ENCODE data around the gene MYO5C. TPM values are rescaled to one million over a fixed set of nuclear protein-coding genes. Genes with fewer than 3 reads are reported as not detected.

MYO5C gene
- total and polyA plus RNA-seq, 10 donors, result 0.53 to 23.4 (median 14.7) TPM

DNA sequence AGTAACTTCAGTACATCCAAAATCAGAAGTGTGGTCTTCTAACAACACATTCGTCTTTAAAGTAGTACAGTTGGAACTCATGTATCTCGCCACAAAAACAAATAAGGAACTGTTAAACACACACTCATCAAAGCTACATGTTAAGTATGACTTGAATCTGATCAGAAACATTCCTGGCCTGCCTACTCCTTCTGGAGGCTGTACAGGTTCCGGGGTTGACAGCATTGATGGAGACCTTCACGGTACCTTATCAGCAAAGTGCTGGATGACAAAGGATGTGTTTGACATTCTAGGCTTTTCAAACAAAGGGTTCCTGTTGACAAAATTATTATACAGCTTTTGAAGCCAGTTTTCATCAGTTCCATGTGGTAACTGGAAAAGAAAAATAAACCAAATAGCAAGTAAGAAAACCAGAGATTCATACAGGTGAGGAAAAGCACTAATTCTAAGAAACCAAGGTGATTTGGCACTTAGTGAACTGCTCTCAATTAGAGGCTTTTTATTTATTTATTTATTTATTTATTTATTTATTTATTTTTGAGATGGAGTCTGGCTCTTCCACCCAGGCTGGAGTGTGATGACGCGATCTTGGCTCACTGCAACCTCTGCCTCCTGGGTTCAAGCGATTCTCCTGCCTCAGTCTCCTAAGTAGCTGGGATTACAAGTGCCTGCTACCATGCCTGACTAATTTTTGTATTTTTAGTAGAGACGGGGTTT is 44.3 kb downstream of the MYO5C start:
- Histone ChIP-seq H3K4me1 (peaks cover 0 to 19% (median 5%) of the 10 kb centered on the region in 6 donors), H3K36me3 (peaks cover 0 to 11% (median 0%) of the 10 kb centered on the region in 6 donors), H3K27me3 (replicated peaks in 1 of 7) (no peaks in the 10 kb centered on the region), H3K27ac (no peak overlapping the region), H3K9me3 (no peaks in the 10 kb centered on the region), H3K4me3 (no peak overlapping the region)
- DNase-seq, result no peak
- intact Hi-C loops (cut with DNase I; ENCODE audit: low total_unique reads), result no loop called here
- 91 to 93% (median 92%) methylated on average over 8 of the region's 8 CpGs for WGBS, 5 donors
- no peak for TF ChIP-seq POLR2A (IDR thresholded peaks at IDR 0.05)
- TF ChIP-seq POLR2AphosphoS5 (IDR thresholded peaks at IDR 0.05), result no peak
- TF ChIP-seq CTCF (IDR thresholded peaks at IDR 0.05 in 8 of 11, conservative IDR thresholded peaks at IDR 0.05 in 3 of 11), result no peak

- H3K36me3 ChIP-seq, result peaks cover 0 to 5% (median 0%) of the 10 kb centered on the region in 6 donors
- intact Hi-C loops (cut with DNase I; ENCODE audit: low total_unique reads), result no loop called here
- H3K27ac ChIP-seq, result peak overlapping the region in 1 of 8 donors; percentile 17
- TF ChIP-seq CTCF (IDR thresholded peaks at IDR 0.05 in 8 of 11, conservative IDR thresholded peaks at IDR 0.05 in 3 of 11) (no peak), POLR2A (IDR thresholded peaks at IDR 0.05) (no peak), POLR2AphosphoS5 (IDR thresholded peaks at IDR 0.05) (no peak)
- H3K27me3 ChIP-seq (replicated peaks in 1 of 7), result no peaks in the 10 kb centered on the region
- WGBS, 5 donors, result 86 to 96% (median 89%) methylated on average over 7 of the region's 7 CpGs
- DNase-seq, result no peak
- H3K4me3 ChIP-seq, result no peak overlapping the region
- peaks cover 0 to 17% (median 8%) of the 10 kb centered on the region in 6 donors for H3K4me1 ChIP-seq
- no peaks in the 10 kb centered on the region for H3K9me3 ChIP-seq
These were observed 48.1 kb downstream of the MYO5C start for GRCh38 chr15:52247461-52247860.

DNA sequence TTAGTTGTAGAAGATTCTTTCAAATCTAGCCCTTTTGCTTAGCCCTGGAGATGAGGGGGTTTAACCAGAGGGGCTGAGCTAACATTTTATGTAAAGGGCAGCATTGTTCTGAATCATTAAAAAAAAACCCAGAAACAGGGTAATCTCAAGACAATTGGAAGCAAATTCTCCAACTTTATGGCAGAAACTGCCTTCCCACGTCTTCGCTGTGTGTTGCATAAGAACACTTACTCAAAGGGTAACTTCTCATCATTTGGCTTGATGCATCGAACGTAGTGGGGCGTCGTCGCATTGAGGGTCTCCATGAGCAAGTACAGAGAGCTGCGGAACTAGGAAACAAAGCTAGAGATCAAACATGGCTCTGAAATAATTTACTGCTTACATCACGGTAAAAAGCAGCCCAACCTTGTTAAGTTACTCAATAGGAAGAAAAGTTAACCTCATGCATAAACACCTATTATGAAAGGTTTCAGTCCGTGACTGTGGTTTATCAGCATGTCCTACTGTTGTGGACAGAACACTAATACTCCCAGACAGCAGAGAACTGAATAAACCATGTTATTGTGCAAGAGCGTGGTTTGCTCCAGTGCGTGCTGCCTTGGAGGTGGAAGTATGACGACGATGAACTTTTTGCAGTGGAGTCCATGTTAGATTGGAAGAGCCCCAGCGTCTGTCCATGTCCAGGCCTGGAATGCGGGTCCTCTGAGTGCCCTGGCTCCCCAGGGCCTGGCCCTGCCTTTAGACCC is 48.7 kb downstream of the MYO5C start:
- no peak for TF ChIP-seq POLR2A (IDR thresholded peaks at IDR 0.05)
- no peak for TF ChIP-seq CTCF (IDR thresholded peaks at IDR 0.05 in 8 of 11, conservative IDR thresholded peaks at IDR 0.05 in 3 of 11)
- no peak for TF ChIP-seq POLR2AphosphoS5 (IDR thresholded peaks at IDR 0.05)
- WGBS, 5 donors, result 63 to 88% (median 73%) methylated on average over 16 of the region's 16 CpGs
- intact Hi-C loops (cut with DNase I; ENCODE audit: low total_unique reads), result no loop called here
- Histone ChIP-seq H3K9me3 (no peaks in the 10 kb centered on the region), H3K27ac (peak overlapping the region in 1 of 8 donors; percentile 17), H3K27me3 (replicated peaks in 1 of 7) (no peaks in the 10 kb centered on the region), H3K4me3 (no peak overlapping the region), H3K4me1 (peaks cover 0 to 17% (median 8%) of the 10 kb centered on the region in 6 donors), H3K36me3 (peaks cover 0 to 5% (median 0%) of the 10 kb centered on the region in 6 donors)
- no peak for DNase-seq
